ENCODE results near the gene EHMT1.

DNA sequence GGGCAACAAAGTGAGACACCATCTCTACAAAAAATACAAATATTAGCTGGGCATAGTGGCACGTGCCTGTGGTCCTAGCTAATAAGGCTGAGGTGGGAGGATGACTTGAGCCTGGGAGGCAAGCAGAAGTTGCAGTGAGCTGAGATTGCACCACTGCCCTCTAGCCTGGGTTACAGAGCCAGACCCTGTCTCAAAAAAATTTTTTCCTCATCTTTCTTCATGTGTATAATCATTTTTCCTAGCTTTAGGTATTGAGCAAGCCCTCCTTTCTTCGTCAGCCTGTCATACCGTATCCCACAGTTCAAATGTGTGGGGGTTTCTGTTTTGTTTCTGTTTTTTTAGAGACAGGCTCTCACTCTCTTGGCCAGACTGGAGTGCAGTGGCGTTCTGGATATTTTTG, 41.3 kb downstream of the EHMT1 start:
- TF ChIP-seq, protein P1, sequence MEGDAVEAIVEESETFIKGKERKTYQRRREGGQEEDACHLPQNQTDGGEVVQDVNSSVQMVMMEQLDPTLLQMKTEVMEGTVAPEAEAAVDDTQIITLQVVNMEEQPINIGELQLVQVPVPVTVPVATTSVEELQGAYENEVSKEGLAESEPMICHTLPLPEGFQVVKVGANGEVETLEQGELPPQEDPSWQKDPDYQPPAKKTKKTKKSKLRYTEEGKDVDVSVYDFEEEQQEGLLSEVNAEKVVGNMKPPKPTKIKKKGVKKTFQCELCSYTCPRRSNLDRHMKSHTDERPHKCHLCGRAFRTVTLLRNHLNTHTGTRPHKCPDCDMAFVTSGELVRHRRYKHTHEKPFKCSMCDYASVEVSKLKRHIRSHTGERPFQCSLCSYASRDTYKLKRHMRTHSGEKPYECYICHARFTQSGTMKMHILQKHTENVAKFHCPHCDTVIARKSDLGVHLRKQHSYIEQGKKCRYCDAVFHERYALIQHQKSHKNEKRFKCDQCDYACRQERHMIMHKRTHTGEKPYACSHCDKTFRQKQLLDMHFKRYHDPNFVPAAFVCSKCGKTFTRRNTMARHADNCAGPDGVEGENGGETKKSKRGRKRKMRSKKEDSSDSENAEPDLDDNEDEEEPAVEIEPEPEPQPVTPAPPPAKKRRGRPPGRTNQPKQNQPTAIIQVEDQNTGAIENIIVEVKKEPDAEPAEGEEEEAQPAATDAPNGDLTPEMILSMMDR (conservative IDR thresholded peaks at IDR 0.05) = no peak
- no peak for TF ChIP-seq ZFX (IDR thresholded peaks at IDR 0.05)

All from C4-2B (cell line).